ENCODE measurements around the gene IFI27.

The IFI27 gene

GRCh38 chr14:94129111-94129757 is 18.7 kb downstream of the IFI27 start, which contains the start of gene IFI27L2:
TSS of gene IFI27L2 (minus strand) at chr14:94129604. CDS start at chr14:94129564, 40 bp downstream.
- no peaks in the 10 kb centered on the region for H3K27me3 ChIP-seq (ENCODE audit: control insufficient read depth in 5 of 5, insufficient read depth in 4 of 5, low read length in 5 of 5)

GRCh38 chr14:94129758-94130414 is 19.4 kb downstream of the IFI27 start:
- peaks cover 0 to 11% (median 3%) of the 10 kb centered on the region in 5 donors for H3K36me3 ChIP-seq (ENCODE audit: control insufficient read depth in 5 of 5, insufficient read depth in 5 of 5, low read length in 5 of 5)
- H3K9me3 ChIP-seq (ENCODE audit: control insufficient read depth in 5 of 5, low read length in 5 of 5): no peaks in the 10 kb centered on the region
- peak overlapping the region; percentile 57 to 70 (median 60) for H3K4me3 ChIP-seq (ENCODE audit: low read depth in 1 of 5, low read length in 5 of 5)
- no peaks in the 10 kb centered on the region for H3K27me3 ChIP-seq (ENCODE audit: control insufficient read depth in 5 of 5, insufficient read depth in 4 of 5, low read length in 5 of 5)
- no peak overlapping the region for H3K27ac ChIP-seq (ENCODE audit: low read depth, low read length)
- peaks cover 2 to 21% (median 16%) of the 10 kb centered on the region in 5 donors for H3K4me1 ChIP-seq (ENCODE audit: control insufficient read depth in 5 of 5, insufficient read depth in 5 of 5, low read length in 5 of 5)
- H3K9ac ChIP-seq (ENCODE audit: low read length in 5 of 5): peak overlapping the region in 2 of 5 donors; percentile 32 to 48

More at GRCh38 chr14:94129111-94129757, 18.7 kb downstream of the IFI27 start, which contains the start of gene IFI27L2:
- peaks cover 2 to 21% (median 16%) of the 10 kb centered on the region in 5 donors for H3K4me1 ChIP-seq (ENCODE audit: control insufficient read depth in 5 of 5, insufficient read depth in 5 of 5, low read length in 5 of 5)
- H3K9ac ChIP-seq (ENCODE audit: low read length in 5 of 5): peak within 1 kb of the TSS in 4 of 5 donors; percentile 47 to 70 (median 66)
- H3K36me3 ChIP-seq (ENCODE audit: control insufficient read depth in 5 of 5, insufficient read depth in 5 of 5, low read length in 5 of 5): peaks cover 0 to 11% (median 3%) of the 10 kb centered on the region in 5 donors
- peak within 1 kb of the TSS; percentile 59 to 70 (median 64) for H3K4me3 ChIP-seq (ENCODE audit: low read depth in 1 of 5, low read length in 5 of 5)
- H3K27ac ChIP-seq (ENCODE audit: low read depth, low read length): peak within 1 kb of the TSS; percentile 85
- no peaks in the 10 kb centered on the region for H3K9me3 ChIP-seq (ENCODE audit: control insufficient read depth in 5 of 5, low read length in 5 of 5)

DNA sequence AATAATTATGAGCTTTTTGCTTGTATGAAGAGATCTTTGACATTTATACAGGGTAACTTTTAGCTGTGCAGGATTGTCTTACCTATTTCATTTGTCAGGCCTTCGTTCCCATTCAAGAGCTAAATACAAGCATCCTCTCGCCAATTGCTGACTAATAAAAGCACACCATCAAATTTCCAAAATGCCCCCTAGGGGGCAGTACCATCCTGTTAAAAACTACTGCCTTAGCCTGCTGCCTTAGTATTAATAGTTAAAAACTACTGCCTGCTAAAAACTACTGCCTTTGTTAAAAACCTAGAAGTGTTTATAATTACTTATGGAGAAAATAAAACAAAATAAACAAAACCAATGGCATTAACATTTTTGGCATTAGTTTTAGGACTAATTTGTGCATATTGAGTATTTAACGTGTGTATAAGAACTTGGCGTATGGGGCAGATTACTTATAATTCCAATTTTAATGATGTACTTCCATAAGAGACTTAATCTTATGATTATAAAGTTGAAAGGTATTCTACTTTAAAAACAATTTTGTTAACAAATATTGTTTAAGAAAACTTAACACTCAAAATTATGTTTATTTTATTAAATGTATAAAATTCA is 21.9 kb downstream of the IFI27 start:
- Histone ChIP-seq H3K9me3 (ENCODE audit: control insufficient read depth in 5 of 5, low read length in 5 of 5) (peaks cover 0 to 8% (median 3%) of the 10 kb centered on the region in 5 donors), H3K4me3 (ENCODE audit: low read depth in 1 of 5, low read length in 5 of 5) (no peak overlapping the region), H3K36me3 (ENCODE audit: control insufficient read depth in 5 of 5, insufficient read depth in 5 of 5, low read length in 5 of 5) (peaks cover 0 to 3% (median 0%) of the 10 kb centered on the region in 5 donors)

GRCh38 chr14:94135476-94135875 is 24.9 kb downstream of the IFI27 start:
- H3K27me3 ChIP-seq (ENCODE audit: control insufficient read depth in 5 of 5, insufficient read depth in 4 of 5, low read length in 5 of 5): peaks cover 0 to 13% (median 5%) of the 10 kb centered on the region in 5 donors
- no peak overlapping the region for H3K4me3 ChIP-seq (ENCODE audit: low read depth in 1 of 5, low read length in 5 of 5)
- H3K27ac ChIP-seq (ENCODE audit: low read depth, low read length): no peak overlapping the region
- H3K9me3 ChIP-seq (ENCODE audit: control insufficient read depth in 5 of 5, low read length in 5 of 5): peaks cover 0 to 8% (median 3%) of the 10 kb centered on the region in 5 donors
- H3K4me1 ChIP-seq (ENCODE audit: control insufficient read depth in 5 of 5, insufficient read depth in 5 of 5, low read length in 5 of 5): peaks cover 0 to 2% (median 0%) of the 10 kb centered on the region in 5 donors
- no peaks in the 10 kb centered on the region for H3K36me3 ChIP-seq (ENCODE audit: control insufficient read depth in 5 of 5, insufficient read depth in 5 of 5, low read length in 5 of 5)
- H3K9ac ChIP-seq (ENCODE audit: low read length in 5 of 5): no peak overlapping the region

More for the DNA sequence above, 21.9 kb downstream of the IFI27 start:
- H3K4me1 ChIP-seq (ENCODE audit: control insufficient read depth in 5 of 5, insufficient read depth in 5 of 5, low read length in 5 of 5): peaks cover 2 to 21% (median 16%) of the 10 kb centered on the region in 5 donors
- no peaks in the 10 kb centered on the region for H3K27me3 ChIP-seq (ENCODE audit: control insufficient read depth in 5 of 5, insufficient read depth in 4 of 5, low read length in 5 of 5)
- no peak overlapping the region for H3K27ac ChIP-seq (ENCODE audit: low read depth, low read length)
- H3K9ac ChIP-seq (ENCODE audit: low read length in 5 of 5): no peak overlapping the region

DNA sequence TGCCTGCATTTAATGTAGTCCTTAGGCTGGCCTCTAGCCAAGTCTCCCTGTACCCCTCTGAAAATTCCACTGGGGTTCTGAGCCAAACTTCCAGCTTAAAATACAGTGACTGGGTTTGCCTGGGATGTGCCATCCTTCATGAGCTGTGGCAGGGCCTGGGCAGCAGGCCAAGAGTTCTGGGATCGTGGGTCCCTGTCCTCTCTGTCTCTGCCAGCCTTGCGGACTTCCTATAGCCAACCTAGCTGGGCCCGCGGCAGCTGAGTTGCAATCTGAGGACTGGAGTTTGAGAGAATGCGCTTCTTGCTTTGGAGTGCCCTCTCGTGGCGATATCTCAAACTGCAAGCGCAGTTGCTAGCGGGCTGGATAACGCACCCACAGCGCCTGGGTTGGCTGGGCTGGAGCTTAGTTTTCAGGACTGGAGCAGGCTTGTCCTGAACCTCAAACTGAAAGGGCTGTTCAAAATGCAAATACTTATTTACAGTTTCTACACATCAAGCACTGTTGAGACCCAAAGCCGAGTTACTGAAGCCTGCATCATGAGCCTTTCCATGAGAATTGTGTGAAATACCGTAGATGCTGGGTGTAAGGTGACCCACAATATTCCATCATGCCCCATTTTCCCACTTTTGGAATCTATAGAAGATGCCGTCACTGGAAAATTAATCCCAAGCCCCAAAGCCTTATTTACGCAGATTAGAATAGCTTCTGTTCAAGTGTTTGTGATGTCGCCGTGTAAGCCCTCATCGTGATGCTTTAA is 26.2 kb downstream of the IFI27 start:
- H3K4me3 ChIP-seq (ENCODE audit: low read depth in 1 of 5, low read length in 5 of 5): no peak overlapping the region
- peaks cover 0 to 8% (median 3%) of the 10 kb centered on the region in 5 donors for H3K9me3 ChIP-seq (ENCODE audit: control insufficient read depth in 5 of 5, low read length in 5 of 5)
- no peak overlapping the region for H3K27ac ChIP-seq (ENCODE audit: low read depth, low read length)
- H3K4me1 ChIP-seq (ENCODE audit: control insufficient read depth in 5 of 5, insufficient read depth in 5 of 5, low read length in 5 of 5): peaks cover 0 to 2% (median 0%) of the 10 kb centered on the region in 5 donors
- no peak overlapping the region for H3K9ac ChIP-seq (ENCODE audit: low read length in 5 of 5)
- peaks cover 0 to 15% (median 5%) of the 10 kb centered on the region in 5 donors for H3K27me3 ChIP-seq (ENCODE audit: control insufficient read depth in 5 of 5, insufficient read depth in 4 of 5, low read length in 5 of 5)
- H3K36me3 ChIP-seq (ENCODE audit: control insufficient read depth in 5 of 5, insufficient read depth in 5 of 5, low read length in 5 of 5): no peaks in the 10 kb centered on the region

DNA sequence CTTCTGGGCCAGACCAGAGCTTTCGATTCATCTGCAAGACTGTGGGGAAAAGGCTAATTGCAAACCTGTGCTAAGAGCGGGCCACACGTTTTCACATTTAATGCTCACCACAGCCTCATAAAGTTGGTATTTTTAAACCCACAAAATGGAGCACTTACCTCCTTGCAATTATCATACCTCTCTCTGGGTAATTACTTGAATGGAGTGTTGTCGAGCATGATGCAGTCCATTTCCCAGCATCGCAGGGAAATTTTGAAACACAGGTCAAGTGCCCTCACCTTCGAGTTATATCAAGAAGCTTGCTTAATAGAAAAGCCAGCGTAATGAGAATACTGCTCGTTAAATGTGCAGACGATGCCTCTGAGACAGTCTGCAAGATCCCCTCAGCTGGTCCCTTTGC is 27.7 kb downstream of the IFI27 start:
- peaks cover 0 to 15% (median 5%) of the 10 kb centered on the region in 5 donors for H3K27me3 ChIP-seq (ENCODE audit: control insufficient read depth in 5 of 5, insufficient read depth in 4 of 5, low read length in 5 of 5)
- no peaks in the 10 kb centered on the region for H3K36me3 ChIP-seq (ENCODE audit: control insufficient read depth in 5 of 5, insufficient read depth in 5 of 5, low read length in 5 of 5)

GRCh38 chr14:94139006-94139405 is 28.5 kb downstream of the IFI27 start:
- Histone ChIP-seq H3K36me3 (ENCODE audit: control insufficient read depth in 5 of 5, insufficient read depth in 5 of 5, low read length in 5 of 5) (no peaks in the 10 kb centered on the region), H3K4me3 (ENCODE audit: low read depth in 1 of 5, low read length in 5 of 5) (no peak overlapping the region), H3K4me1 (ENCODE audit: control insufficient read depth in 5 of 5, insufficient read depth in 5 of 5, low read length in 5 of 5) (peaks cover 0 to 2% (median 0%) of the 10 kb centered on the region in 5 donors), H3K27ac (ENCODE audit: low read depth, low read length) (no peak overlapping the region), H3K27me3 (ENCODE audit: control insufficient read depth in 5 of 5, insufficient read depth in 4 of 5, low read length in 5 of 5) (peaks cover 0 to 15% (median 5%) of the 10 kb centered on the region in 5 donors), H3K9ac (ENCODE audit: low read length in 5 of 5) (no peak overlapping the region), H3K9me3 (ENCODE audit: control insufficient read depth in 5 of 5, low read length in 5 of 5) (peaks cover 0 to 8% (median 3%) of the 10 kb centered on the region in 5 donors)

More for the DNA sequence above, 27.7 kb downstream of the IFI27 start:
- Histone ChIP-seq H3K9ac (ENCODE audit: low read length in 5 of 5) (peak overlapping the region in 1 of 5 donors; percentile 23), H3K4me3 (ENCODE audit: low read depth in 1 of 5, low read length in 5 of 5) (no peak overlapping the region), H3K27ac (ENCODE audit: low read depth, low read length) (no peak overlapping the region), H3K4me1 (ENCODE audit: control insufficient read depth in 5 of 5, insufficient read depth in 5 of 5, low read length in 5 of 5) (peaks cover 0 to 2% (median 0%) of the 10 kb centered on the region in 5 donors), H3K9me3 (ENCODE audit: control insufficient read depth in 5 of 5, low read length in 5 of 5) (peaks cover 0 to 8% (median 3%) of the 10 kb centered on the region in 5 donors)

- peaks cover 0 to 15% (median 5%) of the 10 kb centered on the region in 5 donors for H3K27me3 ChIP-seq (ENCODE audit: control insufficient read depth in 5 of 5, insufficient read depth in 4 of 5, low read length in 5 of 5)
- no peaks in the 10 kb centered on the region for H3K36me3 ChIP-seq (ENCODE audit: control insufficient read depth in 5 of 5, insufficient read depth in 5 of 5, low read length in 5 of 5)
- H3K4me3 ChIP-seq (ENCODE audit: low read depth in 1 of 5, low read length in 5 of 5): no peak overlapping the region
- H3K27ac ChIP-seq (ENCODE audit: low read depth, low read length): no peak overlapping the region
- H3K9ac ChIP-seq (ENCODE audit: low read length in 5 of 5): no peak overlapping the region
- peaks cover 0 to 8% (median 3%) of the 10 kb centered on the region in 5 donors for H3K9me3 ChIP-seq (ENCODE audit: control insufficient read depth in 5 of 5, low read length in 5 of 5)
- peaks cover 0 to 2% (median 0%) of the 10 kb centered on the region in 5 donors for H3K4me1 ChIP-seq (ENCODE audit: control insufficient read depth in 5 of 5, insufficient read depth in 5 of 5, low read length in 5 of 5)
Observed at GRCh38 chr14:94139421-94139820, 28.9 kb downstream of the IFI27 start.

DNA sequence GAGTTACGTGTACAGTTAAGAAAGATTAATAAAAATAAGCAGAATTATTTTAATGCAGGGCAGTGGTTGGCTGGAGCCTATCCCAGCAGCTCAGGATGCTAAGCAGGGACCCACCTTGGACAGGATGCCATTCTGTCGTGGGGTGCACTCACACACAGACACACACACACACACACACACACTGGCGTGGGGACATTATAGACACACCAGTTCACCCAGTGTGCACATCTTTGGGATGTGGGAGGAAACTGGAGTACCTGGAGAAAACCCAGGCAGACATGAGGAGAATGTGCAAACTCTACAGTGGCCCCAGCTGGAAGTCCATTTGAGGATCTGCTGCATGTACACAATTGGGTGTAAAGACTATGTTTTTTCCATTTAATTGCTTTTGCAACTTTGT is 31.7 kb downstream of the IFI27 start:
- Histone ChIP-seq H3K9me3 (ENCODE audit: control insufficient read depth in 5 of 5, low read length in 5 of 5) (no peaks in the 10 kb centered on the region), H3K27ac (ENCODE audit: low read depth, low read length) (no peak overlapping the region), H3K27me3 (ENCODE audit: control insufficient read depth in 5 of 5, insufficient read depth in 4 of 5, low read length in 5 of 5) (peaks cover 0 to 15% (median 5%) of the 10 kb centered on the region in 5 donors), H3K4me1 (ENCODE audit: control insufficient read depth in 5 of 5, insufficient read depth in 5 of 5, low read length in 5 of 5) (peaks cover 0 to 4% (median 3%) of the 10 kb centered on the region in 5 donors), H3K9ac (ENCODE audit: low read length in 5 of 5) (no peak overlapping the region), H3K4me3 (ENCODE audit: low read depth in 1 of 5, low read length in 5 of 5) (no peak overlapping the region), H3K36me3 (ENCODE audit: control insufficient read depth in 5 of 5, insufficient read depth in 5 of 5, low read length in 5 of 5) (no peaks in the 10 kb centered on the region)

Data from subcutaneous abdominal adipose tissue (tissue), 5 donors.